DMS153 treated with DMSO at 0.1 percent for 48 hours (cell line): ENCODE data around the gene POMGNT1.

Source experiments
- DNase-seq: peaks from one replicate; lab custom pipeline; 2025; ENCODE audit not compliant: unreplicated experiment; lab: John Stamatoyannopoulos, UW

The POMGNT1 gene

GRCh38 chr1:46211051-46211450 is 12.8 kb upstream of the POMGNT1 start:
- DNase-seq, result no peak

DNA sequence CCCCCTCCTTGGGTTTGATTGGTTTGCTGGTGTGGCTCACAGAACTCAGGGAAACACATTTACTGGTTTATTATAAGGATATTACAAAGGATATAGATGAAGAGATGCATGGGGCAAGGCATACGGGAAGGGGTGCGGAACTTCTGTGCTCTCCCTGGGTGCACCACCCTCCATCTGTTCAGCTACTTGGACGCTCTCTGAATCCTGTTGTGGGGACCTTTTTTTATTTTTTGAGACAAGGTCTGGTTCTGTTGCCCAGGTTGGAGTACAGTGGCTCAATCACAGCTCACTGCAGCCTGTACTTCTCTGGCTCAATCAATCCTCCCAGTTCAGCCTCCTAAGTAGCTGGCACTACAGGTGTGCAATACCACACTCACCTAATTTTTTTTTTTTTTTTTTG is 12.3 kb upstream of the POMGNT1 start:
- DNase-seq, result no peak

DNA sequence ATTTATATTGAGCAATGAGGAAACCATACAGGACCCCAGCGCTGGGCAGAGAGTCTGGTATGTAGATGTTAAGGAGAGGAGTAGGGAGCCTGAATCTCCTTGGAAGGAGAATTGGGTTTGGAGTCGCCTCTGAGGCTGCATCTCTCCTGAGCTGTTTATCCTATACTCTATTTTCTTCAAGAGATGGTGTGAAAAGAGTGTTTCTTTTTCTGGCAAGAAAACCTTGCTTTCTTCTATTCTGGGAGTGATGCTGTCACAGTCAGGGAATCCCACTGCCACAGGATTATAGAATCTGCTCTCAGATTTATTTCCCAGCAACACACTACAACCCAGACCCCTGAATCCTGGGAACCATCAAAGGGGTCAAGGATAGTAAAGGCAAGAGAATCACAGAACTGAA is 8.2 kb upstream of the POMGNT1 start:
- no peak for DNase-seq

- no peak for DNase-seq
Observed at GRCh38 chr1:46205791-46206190, 7.6 kb upstream of the POMGNT1 start.

DNA sequence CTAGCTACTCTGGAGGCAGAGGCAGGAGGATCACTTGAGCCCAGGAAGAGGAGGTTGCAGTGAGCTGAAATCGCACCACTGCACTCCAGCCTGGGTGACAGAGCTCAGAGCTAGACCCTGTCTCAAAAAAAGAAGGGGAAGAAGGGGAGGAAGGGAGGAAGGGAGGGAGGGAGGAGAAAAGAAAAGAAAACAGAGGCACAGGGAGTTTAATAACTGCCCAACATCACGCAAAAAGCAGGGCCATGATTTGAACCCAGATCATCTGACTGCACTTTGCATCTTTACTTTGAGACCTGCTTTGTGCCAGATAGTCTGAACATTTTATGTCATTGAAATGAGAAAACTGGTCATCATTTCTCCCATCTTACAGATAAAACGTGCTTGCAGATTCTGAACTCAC is 6.9 kb upstream of the POMGNT1 start:
- no peak for DNase-seq

GRCh38 chr1:46204406-46204742 is 6.1 kb upstream of the POMGNT1 start:
- no peak for DNase-seq

DNA sequence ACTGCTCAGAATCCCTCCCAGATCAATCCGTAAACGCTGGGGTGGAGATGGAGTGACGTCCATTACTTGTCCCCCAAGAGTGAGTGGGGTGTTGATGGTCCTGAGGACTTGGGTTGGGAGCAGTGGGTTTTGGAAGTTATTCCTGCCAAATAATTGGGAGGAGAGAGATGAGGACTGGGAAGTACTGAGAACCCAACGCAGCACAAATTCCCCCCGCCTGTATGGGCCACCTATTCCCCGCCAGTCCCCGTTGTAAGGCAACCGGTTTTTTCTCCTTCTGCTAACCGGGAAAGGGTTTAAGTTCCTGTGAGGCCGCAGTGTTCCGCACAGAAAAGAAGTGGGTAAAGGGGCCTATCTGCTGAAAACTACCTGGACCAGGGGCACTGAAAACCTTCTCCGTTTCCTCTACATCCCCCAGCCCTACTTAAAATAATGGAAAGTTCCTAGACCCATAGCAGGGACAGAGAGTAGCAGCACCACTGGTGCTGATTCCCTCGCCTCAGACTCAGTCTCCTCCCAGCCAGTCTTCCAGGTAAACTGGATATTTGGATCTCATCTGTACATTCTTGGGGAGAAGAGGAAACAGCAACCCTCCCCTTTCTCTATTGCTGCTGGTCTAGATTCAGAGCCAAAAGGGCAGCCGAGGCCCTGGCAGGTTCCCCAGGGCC is 5.6 kb upstream of the POMGNT1 start:
- peak; percentile 67 for DNase-seq

DNA sequence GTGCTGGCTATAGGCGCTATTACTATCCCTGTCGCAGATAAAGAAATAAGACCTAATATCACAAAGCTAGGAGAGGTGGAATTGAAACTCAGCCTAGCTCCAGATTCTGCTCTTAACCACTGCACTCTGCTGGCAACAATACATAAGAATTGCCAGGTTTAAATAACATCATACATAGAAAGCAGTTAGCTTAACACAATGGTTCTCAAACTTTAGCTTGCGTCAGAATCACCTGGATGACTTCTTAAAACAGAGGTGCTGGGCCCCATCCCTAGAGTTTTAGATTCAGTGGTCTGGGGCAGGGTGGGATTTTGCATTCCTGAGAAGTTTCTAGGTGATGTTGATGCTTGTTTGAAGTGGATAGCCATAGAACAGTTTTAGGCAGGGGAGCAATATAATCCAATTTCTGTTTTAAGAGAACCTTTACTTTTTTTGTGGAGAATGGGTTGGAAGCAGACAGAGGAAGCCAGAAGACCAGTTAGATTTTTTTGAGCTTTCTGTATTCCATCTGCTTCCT is 1.1 kb upstream of the POMGNT1 start:
- no peak for DNase-seq

DNA sequence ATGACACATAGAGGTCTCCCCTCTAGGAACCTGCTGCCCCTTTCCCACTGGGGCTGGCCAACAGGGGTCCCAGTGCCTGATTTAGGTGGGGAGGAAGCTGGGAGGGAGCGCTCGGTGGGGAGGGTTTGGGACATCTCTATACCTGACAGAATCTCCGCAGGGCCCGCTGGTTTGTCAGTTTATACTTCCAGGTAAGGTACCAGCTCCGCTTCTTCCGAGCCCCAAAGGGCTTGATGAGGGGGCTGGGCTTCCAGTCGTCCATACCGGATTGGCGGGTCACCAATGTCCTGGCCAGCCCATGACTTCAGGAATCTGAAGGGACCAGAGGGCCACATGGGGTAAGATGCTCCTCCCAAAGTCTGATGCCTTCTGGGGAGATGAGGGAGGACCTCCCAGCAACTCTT is 672 bp downstream of the POMGNT1 start:
- DNase-seq, result no peak

GRCh38 chr1:46196609-46197008 is 1.6 kb downstream of the POMGNT1 start:
- DNase-seq, result no peak

DNA sequence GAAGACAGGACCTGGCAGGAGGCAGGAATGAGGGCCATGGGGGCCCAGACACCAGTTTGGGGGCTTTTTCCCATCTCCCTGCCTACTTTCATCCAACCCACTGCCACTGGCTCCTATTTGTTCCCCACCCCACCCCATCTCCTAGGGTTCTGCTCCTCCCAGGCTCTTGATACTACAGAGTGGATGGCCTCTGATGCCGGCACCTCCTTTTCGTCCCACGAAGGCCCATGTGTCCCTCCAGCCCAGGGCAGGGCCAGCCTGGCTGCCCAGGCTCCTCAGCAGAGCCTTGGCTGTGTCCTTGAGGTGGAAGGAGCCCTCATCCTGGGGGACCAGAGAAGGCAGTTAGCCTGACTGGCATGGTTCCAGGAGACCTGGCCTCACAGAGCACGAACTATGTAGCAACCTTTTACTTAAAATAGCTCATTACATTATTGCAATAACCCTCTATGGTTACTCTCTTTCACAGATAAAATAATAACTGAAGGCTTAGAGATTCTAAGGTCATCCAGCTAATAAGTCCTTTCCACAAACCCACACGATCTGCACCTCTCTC is 3.5 kb downstream of the POMGNT1 start:
- DNase-seq, result no peak

GRCh38 chr1:46193984-46194570 is 4.2 kb downstream of the POMGNT1 start:
- DNase-seq, result peak; percentile 57

- no peak for DNase-seq
Observed at GRCh38 chr1:46193285-46193684, 4.9 kb downstream of the POMGNT1 start.

DNA sequence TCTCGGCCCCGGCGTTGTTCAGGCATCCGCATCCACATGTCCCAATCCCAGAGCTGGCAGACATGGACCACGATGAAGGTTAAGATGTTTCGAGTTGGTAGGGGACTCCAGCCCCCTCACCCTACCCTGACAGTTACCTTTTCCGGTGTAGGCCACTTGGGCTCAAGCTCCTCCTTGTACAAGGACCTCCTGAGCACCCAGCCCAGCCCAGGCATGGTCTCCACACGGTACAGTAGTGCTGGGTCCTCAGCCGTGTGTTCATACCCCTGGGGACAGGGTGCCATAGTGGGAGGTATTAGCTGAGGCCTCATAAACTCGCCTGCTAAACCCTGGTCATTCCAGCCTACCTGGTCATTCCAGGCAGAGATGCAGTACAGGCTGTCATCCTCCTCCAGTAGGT is 6.1 kb downstream of the POMGNT1 start:
- no peak for DNase-seq

- no peak for DNase-seq
Observed at GRCh38 chr1:46191033-46191701, 7.1 kb downstream of the POMGNT1 start.

DNA sequence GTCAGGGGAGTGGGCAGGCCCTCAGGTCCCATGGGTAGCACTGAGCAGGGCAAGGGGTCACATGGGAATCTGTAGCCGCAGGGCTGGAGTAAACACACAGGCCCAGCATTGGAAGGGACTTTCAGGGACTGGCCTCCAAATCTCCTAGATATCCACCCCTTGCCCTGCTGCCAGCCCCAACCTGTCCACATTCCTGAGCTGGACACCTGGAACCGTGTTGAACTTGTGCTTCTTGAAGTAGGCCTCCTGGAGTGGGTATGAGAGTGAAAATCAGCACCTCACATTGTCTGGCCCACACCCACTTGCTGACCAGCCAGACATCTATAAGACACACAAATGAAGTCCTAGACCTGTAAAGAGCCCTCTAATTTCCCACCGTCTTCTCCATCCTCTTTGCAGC is 7.7 kb downstream of the POMGNT1 start:
- no peak for DNase-seq

- peak; percentile 95 for DNase-seq
Observed at GRCh38 chr1:46188295-46189030, 9.8 kb downstream of the POMGNT1 start.

- peak; percentile 98 for DNase-seq
Observed at GRCh38 chr1:46187106-46187869, 10.9 kb downstream of the POMGNT1 start.

- no peak for DNase-seq
Observed at GRCh38 chr1:46186076-46186475, 12.2 kb downstream of the POMGNT1 start.

GRCh38 chr1:46184920-46185658 is 13.1 kb downstream of the POMGNT1 start:
- no peak for DNase-seq
